B cell (primary cell): ENCODE data around the gene BOC.

Experiments
- EZH2 ChIP-seq: IDR thresholded peaks from 2 replicates; pipeline ENCODE4 v1.6.1; 2012; ENCODE audit warnings: borderline replicate concordance, low read depth, mild to moderate bottlenecking, moderate library complexity, low read length; ENCODE audit not compliant: insufficient read depth, poor library complexity, severe bottlenecking
- TF ChIP-seq, protein P1 (sequence below): fragments of 200-600 bp; IDR thresholded peaks from one replicate; pipeline ENCODE4 v1.8.0; 2022; ENCODE audit warnings: antibody characterized with exemption, mild to moderate bottlenecking

DNA sequence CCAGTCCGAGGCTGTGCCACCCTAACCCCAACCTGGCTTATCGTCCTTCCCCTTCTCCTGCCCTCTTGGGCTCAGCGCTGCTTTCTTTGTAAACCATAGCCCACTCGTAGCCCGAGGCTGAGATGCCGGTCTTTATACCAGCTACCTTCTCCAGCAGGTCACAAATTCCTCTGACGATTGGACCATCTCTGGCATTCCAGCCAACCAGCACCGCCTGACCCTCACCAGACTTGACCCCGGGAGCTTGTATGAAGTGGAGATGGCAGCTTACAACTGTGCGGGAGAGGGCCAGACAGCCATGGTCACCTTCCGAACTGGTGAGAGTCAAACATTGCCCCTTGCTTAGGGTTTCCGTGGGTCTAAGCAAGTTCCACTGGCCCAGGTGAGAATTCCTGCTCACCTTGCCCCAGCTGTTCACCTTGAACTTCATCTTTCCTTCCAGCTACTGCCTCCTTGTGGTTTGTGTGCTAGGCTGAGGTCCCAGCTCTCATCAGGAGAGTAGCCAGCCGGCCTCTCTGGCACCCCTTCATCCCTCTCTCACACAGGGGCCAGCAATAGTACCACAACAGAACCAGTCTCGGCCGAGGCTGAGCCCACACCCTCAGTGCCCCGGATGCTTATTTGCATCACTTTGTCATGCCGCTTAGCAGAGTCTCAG, 66.7 kb downstream of the BOC start:
- TF ChIP-seq EZH2 = no peak
- TF ChIP-seq, protein P1, sequence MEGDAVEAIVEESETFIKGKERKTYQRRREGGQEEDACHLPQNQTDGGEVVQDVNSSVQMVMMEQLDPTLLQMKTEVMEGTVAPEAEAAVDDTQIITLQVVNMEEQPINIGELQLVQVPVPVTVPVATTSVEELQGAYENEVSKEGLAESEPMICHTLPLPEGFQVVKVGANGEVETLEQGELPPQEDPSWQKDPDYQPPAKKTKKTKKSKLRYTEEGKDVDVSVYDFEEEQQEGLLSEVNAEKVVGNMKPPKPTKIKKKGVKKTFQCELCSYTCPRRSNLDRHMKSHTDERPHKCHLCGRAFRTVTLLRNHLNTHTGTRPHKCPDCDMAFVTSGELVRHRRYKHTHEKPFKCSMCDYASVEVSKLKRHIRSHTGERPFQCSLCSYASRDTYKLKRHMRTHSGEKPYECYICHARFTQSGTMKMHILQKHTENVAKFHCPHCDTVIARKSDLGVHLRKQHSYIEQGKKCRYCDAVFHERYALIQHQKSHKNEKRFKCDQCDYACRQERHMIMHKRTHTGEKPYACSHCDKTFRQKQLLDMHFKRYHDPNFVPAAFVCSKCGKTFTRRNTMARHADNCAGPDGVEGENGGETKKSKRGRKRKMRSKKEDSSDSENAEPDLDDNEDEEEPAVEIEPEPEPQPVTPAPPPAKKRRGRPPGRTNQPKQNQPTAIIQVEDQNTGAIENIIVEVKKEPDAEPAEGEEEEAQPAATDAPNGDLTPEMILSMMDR = no peak
